Urinary bladder (tissue), 4 donors: Measurements from ENCODE around the gene ADGRG6. TPM values are rescaled to one million over a fixed set of nuclear protein-coding genes. Genes with fewer than 3 reads are reported as not detected.

Experiments used
- DNase-seq: peaks from one replicate; pipeline ENCODE4 v3.0.0-alpha.2; 2015; ENCODE audit errors: extremely low spot score
- H3K27ac ChIP-seq: one replicate; pipeline ENCODE4 v1.5.1; 2013; ENCODE audit warnings: low read depth, mild to moderate bottlenecking, moderate library complexity
- H3K36me3 ChIP-seq: one replicate; pipeline ENCODE4 v1.6.1; 2013; ENCODE audit warnings: mild to moderate bottlenecking, moderate library complexity; ENCODE audit not compliant: insufficient read depth
- H3K4me1 ChIP-seq: one replicate; pipeline ENCODE4 v1.6.1; 2013; ENCODE audit warnings: mild to moderate bottlenecking, moderate library complexity; ENCODE audit not compliant: insufficient read depth
- H3K4me3 ChIP-seq: one replicate; pipeline ENCODE4 v1.5.1; 2013; ENCODE audit warnings: low read depth, low read length
- WGBS: extraction: QIAGEN DNeasy Blood & Tissue Kit; methylation state at CpG from one replicate; pipeline ENCODE4 v1.1.7; 2013; 5-methylcytosine and 5-hydroxymethylcytosine counted together
- polyA plus RNA-seq: library from polyadenylated mRNA; stranded (reverse); fragments of 200-250 nt; gene quantifications from one replicate; pipeline ENCODE4 v1.2.3, GENCODE V29; 2013
- total RNA-seq: library from RNA; depleted of rRNA; stranded (reverse); fragments of >200 nt; gene quantifications from one replicate; pipeline ENCODE4 v1.2.3, GENCODE V29; 2014
- donor health status: healthy with polysubstance abuse.
- donor health status: healthy.

Gene ADGRG6
- total and polyA plus RNA-seq, 2 donors, result 6.6 to 124 TPM

DNA sequence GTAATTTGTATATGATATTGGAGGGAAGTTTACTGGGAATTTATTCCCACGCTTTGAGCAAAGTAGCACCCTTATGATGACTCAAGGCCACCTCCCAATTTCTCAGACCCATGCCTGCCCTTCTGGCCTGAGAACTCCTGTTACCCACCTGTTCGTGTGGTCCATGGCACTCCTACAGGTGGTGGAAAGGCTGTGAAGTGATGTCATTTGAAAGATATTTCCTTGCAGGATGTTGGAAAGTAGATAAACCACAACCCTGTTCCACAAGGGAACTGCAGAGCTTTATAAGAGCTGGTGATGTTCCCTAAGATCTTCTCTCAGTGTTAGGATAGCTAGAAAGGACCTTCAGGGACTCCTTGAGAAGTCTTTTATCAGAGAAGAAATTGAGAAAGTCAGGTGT, 70.5 kb downstream of the ADGRG6 start:
- WGBS, result 67% methylated on average over 2 of the region's 2 CpGs
- H3K36me3 ChIP-seq, result no peaks in the 10 kb centered on the region
- no peaks in the 10 kb centered on the region for H3K4me1 ChIP-seq
- no peak overlapping the region for H3K27ac ChIP-seq
- no peak for DNase-seq
- H3K4me3 ChIP-seq, result no peak overlapping the region

DNA sequence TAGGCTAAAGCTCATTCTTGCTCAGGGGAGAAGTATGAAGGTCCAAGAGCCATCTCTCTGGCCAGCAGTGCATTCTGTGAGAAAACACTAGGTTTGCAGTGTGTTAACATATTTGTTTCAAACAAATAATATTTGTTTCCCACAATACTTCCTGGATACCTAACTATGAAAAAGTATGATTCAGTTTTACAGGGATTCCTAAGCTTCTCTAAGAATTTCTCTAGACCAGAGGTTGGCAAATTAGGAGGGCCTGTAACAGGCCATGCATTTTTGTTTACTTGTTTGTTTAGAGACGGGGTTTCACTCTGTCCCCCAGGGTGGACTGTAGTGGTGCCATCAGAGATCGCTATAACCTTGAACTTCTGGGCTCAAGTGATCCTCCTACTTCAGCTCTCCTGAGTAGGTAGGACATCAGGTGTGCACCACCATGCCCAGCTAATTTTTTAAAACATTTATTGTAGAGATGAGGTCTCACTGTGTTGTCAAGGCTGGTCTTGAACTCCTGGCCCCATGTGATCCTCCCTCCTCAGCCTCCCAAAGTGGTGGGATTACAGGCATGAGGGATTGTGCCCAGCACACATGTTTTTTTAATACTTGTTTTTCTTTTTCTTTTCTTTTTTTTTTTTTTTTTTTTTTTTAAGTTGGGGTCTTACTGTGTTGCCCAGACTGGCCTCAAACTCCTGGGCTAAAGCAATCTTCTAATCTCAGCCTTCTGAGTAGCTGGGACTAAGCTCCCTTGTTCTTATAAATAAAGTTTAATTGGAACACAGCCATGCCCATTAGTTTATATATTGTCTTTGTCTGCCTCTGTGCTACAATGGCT, 71.7 kb downstream of the ADGRG6 start:
- 85% methylated on average over 2 of the region's 2 CpGs for WGBS
- H3K4me3 ChIP-seq, result no peak overlapping the region
- no peaks in the 10 kb centered on the region for H3K36me3 ChIP-seq
- no peaks in the 10 kb centered on the region for H3K4me1 ChIP-seq
- DNase-seq, result no peak
- H3K27ac ChIP-seq, result no peak overlapping the region

DNA sequence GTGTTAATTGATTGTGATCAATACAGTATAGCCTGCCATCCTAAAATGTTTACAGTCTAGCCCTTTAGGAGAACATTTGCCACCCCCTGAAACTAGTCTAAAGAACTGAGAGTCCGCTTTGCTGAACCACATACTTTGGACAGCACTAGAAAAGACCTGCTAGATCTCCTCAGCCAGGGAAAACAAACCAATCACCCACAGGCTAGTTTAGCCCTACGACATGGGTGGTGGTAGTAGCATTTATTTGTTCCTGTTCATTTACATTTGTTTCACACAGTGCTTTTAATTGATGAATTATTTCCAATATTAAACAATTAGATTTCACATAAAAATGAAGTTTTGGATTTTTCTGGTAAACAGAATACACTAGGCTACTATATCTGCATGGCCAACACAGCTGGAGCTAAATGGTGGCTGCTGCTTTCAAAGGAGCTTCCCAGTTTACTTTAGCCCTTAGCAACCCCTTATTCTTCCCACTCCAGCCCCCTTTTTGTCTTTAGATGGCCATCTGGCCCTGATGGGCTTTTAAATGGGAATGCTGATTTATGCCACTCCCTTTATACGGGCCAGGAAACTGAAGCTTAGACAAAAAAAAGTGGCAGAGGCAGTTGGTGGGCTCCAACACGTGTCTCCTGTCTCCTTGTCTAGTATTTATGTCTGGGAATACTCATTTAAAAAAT, 72.4 kb downstream of the ADGRG6 start:
- no peaks in the 10 kb centered on the region for H3K4me1 ChIP-seq
- no peaks in the 10 kb centered on the region for H3K36me3 ChIP-seq
- WGBS, result 73% methylated on average over 4 of the region's 4 CpGs
- H3K27ac ChIP-seq, result no peak overlapping the region
- DNase-seq, result no peak
- H3K4me3 ChIP-seq, result no peak overlapping the region

DNA sequence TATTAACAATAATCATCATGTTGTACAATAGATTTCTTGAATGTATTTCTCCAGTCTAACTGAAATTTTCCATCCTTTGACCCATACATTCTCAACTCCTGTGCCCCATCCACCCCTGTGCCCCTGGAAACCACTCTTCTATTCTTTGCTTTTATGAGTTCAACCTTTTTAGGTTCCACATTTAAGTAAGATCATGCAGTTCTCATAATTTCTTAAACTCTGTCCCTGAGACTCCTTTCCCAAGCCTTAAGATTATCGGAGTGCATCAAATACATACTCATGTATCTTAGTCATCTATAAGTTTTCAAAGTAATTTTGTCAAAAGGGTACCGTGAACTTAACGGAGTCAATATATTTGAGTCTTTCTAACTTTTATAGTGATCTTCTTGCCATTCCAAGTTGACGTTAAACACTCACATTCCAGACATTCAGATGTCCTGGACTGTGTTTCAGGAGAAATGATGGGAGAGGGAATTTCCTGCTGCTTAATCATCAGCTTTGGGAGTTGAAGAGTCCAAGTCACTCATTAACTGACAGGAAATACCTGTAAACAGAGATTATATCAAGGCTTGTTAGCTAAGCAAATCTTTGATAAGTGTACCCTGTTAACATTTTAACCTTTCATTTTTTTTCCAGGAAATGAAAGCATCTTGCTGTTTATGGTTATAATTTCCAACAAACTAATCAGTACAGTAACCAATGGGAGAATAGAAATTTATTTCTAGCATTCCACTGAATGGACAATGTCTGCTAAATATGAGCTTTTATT, 73.3 kb downstream of the ADGRG6 start:
- no peak overlapping the region for H3K27ac ChIP-seq
- no peaks in the 10 kb centered on the region for H3K36me3 ChIP-seq
- no peak overlapping the region for H3K4me3 ChIP-seq
- 26% methylated on average over 4 of the region's 4 CpGs for WGBS
- H3K4me1 ChIP-seq, result no peaks in the 10 kb centered on the region
- no peak for DNase-seq

DNA sequence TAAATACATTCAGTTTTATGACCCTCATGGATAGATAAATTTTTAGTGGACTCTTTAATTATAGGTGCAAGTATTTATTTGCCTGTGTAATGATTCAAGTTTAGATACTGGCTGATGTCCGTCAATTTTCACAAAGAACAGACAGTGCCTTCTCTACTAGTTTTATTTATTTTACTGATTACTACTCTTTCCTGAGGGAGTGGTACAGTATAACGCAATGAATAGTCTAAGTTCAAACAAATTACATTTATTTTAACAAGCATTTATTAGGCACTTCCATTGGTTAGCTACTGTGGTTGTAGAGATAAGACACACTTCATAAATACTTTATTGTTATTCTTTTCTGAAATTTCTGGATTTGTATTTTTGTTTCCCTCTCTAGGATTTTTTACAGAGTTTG, 74.3 kb downstream of the ADGRG6 start:
- WGBS, result 67% methylated on average over 2 of the region's 2 CpGs
- Histone ChIP-seq H3K27ac (no peak overlapping the region), H3K36me3 (no peaks in the 10 kb centered on the region), H3K4me1 (no peaks in the 10 kb centered on the region), H3K4me3 (no peak overlapping the region)
- DNase-seq, result no peak

DNA sequence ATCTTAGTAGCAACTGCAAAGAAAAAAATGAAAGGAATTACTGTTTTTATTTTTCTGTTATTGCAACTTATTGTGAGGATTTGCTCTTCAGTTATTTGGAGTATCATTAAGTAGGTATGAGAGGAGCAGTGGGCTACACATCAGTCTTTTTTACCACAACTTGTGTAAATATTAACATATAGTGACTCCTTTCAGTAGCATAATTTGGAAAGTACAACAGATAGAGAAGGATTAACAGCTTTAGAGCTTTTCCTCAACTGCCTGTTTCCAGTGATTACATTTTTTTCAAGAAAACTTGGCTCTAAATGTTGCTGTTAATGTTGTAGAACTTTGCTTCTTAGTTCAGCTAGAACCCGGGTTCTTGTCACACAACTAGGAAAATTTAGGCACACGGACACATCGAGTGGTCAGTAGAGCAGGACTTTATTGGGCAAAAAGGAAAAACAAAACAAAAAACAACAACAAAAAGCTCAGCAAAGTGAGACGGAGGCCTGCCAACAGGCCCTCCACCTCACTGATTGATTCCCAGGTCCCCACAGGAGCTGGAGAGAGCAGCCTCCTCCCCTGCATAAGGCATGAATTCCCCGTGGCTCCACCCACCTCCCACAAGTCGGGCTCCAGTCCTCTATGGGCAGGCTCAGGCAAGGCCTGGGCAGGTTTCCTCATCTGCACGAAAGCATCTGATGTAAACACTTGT, 75.1 kb downstream of the ADGRG6 start:
- no peak for DNase-seq
- H3K4me1 ChIP-seq, result no peaks in the 10 kb centered on the region
- H3K36me3 ChIP-seq, result no peaks in the 10 kb centered on the region
- 61% methylated on average over 7 of the region's 7 CpGs for WGBS
- no peak overlapping the region for H3K27ac ChIP-seq
- H3K4me3 ChIP-seq, result no peak overlapping the region

DNA sequence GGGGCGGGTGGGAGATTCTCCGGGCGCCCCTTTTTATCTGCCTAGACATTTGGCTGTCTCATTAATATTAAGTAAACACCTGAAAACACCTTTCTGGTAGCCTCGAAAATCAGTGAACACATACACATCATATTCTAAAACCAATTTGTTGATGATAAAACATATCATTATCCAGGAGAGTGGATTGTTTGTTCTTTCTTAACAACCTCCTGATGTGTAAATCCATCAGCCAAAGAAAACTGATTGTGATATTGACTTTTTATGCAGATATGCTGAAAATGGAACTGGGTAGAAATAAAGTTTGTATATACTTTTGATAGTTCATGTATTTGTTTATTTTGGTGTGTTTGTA, 75.7 kb downstream of the ADGRG6 start:
- no peak overlapping the region for H3K27ac ChIP-seq
- no peak overlapping the region for H3K4me3 ChIP-seq
- DNase-seq, result no peak
- no peaks in the 10 kb centered on the region for H3K4me1 ChIP-seq
- no peaks in the 10 kb centered on the region for H3K36me3 ChIP-seq
- WGBS, result 72% methylated on average over 4 of the region's 4 CpGs

DNA sequence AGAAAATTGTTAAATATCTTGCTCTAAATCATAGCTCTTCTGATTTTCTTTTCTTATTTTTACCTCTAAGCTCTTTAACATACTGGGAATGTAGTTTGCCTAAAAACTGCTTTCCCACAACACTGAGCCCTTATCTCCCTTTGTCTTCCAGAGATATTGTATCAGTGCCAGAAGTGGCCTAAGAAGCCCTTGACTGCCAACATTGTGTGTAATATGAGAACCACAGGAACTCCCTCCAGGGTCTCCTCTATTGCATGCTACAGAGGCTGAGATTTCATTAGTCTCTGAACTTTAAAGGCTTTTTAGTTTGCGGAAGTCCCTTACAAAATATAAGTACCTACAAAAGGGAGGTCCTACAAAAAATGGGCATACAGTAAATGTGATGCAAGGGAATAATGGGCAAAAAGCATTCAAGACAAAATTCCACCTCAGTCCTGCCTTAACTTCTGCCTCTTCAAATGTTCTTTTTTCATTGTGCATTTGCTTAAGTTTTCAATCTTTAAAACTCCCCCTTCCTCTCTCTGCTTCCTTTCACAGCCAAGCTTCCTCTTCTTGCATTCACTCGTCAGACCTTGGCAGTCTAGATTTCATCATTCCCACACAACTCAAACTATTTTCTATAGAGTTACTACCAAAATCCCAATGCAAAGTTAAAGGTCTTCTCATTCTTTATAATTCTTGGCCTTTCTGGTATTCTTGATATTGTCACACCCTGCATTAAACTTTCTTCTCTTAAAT, 76.5 kb downstream of the ADGRG6 start:
- peak; percentile 76 for DNase-seq
- Histone ChIP-seq H3K36me3 (no peaks in the 10 kb centered on the region), H3K27ac (no peak overlapping the region), H3K4me3 (no peak overlapping the region), H3K4me1 (no peaks in the 10 kb centered on the region)
- 26% methylated on average over 2 of the region's 2 CpGs for WGBS

DNA sequence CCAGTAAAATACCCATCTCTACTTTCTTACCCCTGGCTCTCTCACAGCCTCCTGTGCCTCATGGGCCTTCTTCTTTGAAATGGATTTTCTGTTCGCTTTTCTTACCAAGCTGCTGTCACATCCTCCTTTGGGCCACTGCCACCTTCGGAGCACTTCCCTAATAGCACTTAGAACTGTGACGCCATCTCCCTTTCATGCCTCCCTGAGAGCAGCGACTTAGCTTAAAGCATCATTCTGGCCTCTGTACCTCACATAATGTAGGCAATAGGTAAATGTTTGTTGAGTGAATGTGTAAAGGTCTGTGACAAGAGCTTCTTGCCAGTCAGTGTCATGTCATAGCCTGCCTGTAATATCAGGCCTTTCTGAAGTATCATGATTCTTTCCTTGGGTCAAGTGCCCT, 78.8 kb downstream of the ADGRG6 start:
- Histone ChIP-seq H3K27ac (no peak overlapping the region), H3K4me1 (no peaks in the 10 kb centered on the region), H3K4me3 (no peak overlapping the region), H3K36me3 (no peaks in the 10 kb centered on the region)
- 75% methylated on average over 4 of the region's 4 CpGs for WGBS
- no peak for DNase-seq

DNA sequence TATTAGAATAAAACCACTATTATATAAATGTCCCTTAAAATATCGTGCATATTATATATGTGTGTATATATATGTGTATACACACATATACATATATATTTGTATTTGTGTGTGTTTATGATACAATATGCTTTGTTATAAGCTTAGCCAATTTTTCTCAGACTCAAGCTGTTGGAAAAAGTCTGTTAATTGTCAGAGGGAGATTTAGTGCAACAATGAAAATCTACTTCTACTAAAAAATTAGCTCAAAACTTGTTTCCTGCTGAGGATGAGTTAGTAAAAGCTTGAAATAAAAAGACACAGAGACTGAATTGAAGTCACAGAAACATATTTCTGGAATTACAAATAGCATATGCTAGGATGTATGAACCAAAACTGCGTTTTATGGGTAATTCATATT, 79.4 kb downstream of the ADGRG6 start:
- WGBS, result 74% methylated on average over 2 of the region's 2 CpGs

DNA sequence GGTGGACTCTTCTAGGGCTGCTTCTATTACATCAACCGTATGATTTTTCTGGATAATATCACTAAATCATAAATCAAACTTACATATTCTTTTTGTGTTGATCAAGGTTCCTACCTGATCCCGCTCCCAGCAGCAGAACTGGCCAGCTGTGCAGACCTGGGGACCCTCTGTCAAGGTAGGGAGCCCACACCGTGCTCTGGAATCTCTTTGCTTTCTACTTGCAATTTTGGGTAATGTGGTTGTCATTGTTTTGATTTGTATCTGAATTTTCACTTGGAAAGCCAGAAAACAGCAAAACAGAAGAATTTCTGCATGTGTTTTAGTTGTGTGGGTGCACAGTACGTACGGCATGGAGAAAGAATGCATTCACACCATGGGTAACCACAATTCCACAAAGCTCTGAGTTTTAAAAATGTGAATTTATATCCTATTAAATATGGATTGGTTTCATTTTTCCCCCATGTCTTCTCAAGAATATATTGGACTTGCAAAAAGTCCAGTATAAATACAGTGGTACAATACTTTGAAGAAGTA, 80.1 kb downstream of the ADGRG6 start:
- H3K4me3 ChIP-seq, result no peak overlapping the region
- 83% methylated on average over 5 of the region's 5 CpGs for WGBS
- no peaks in the 10 kb centered on the region for H3K36me3 ChIP-seq
- H3K27ac ChIP-seq, result no peak overlapping the region
- H3K4me1 ChIP-seq, result no peaks in the 10 kb centered on the region
- no peak for DNase-seq

More for the DNA sequence above, 79.4 kb downstream of the ADGRG6 start:
- Histone ChIP-seq H3K27ac (no peak overlapping the region), H3K36me3 (no peaks in the 10 kb centered on the region), H3K4me3 (no peak overlapping the region), H3K4me1 (no peaks in the 10 kb centered on the region)
- DNase-seq, result no peak

DNA sequence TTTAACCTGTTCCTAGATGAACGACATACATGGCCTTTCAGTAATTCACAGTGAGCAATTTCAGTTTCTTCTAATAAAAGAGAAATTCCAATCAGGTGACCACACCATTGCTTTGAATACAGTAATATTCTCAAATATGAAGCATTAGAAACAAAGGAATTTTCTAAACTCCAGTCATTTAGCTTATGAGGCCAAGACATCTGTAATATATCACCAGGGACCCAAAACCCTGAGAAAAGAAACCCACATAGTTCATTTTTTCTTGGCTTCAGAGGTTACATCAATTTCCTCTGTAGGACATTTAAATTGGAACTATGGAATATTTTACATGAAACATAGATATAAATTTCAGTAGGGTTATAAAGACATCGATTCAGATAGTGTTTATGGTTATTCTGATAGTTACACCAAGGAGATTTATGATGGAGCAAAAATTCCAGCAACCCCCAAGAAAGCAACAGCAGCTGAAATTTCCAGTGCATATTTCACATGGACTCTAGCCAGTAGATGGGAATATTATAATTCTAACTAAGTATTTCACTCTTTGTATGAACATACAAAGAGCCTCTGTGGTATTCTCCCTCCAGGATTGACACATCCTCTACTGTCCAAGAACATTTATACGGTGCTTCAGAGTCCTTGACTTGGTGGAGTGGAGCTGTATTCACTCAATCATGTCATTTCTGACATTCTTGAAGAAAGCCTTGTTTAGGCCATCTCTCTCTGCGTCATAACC, 82.9 kb downstream of the ADGRG6 start:
- Histone ChIP-seq H3K4me1 (no peaks in the 10 kb centered on the region), H3K36me3 (no peaks in the 10 kb centered on the region), H3K27ac (no peak overlapping the region), H3K4me3 (no peak overlapping the region)
- DNase-seq, result no peak
- 65% methylated on average over 4 of the region's 4 CpGs for WGBS
